Neural cell (in vitro differentiated cells): ENCODE measurements around the gene KRT82. TPM values are rescaled to one million over a fixed set of nuclear protein-coding genes. Genes with fewer than 3 reads are reported as not detected.

ENCODE experiments used
- H2AFZ ChIP-seq: fragments of 200-600, 300-800 bp; sonication (generic), shearing (Covaris generic); 2 replicates; pipeline ENCODE4 v1.6.0; 2014; ENCODE audit warnings: low read depth, mild to moderate bottlenecking, antibody characterized with exemption, low read length, moderate library complexity
- H3F3A ChIP-seq: fragments of 200-600 bp; shearing (Covaris generic); 2 replicates; pipeline ENCODE4 v1.6.1; 2016; ENCODE audit warnings: mild to moderate bottlenecking, moderate library complexity, mixed read lengths, antibody characterized with exemption, low read length; ENCODE audit not compliant: insufficient read depth, poor library complexity, severe bottlenecking
- H3K27ac ChIP-seq: fragments of 200-600, 300-800 bp; sonication (generic), shearing (Covaris generic); 2 replicates; pipeline ENCODE4 v1.5.1; 2014; ENCODE audit warnings: mild to moderate bottlenecking, low read length, moderate library complexity
- H3K27me3 ChIP-seq: fragments of 300-800, 200-600 bp; sonication (generic), shearing (Covaris generic); 2 replicates; pipeline ENCODE4 v1.6.0; 2014; ENCODE audit warnings: mild to moderate bottlenecking, low read depth, low read length, moderate library complexity; ENCODE audit not compliant: insufficient read depth
- H3K36me3 ChIP-seq: fragments of 300-800, 200-600 bp; sonication (generic), shearing (Covaris generic); 2 replicates; pipeline ENCODE4 v1.5.1; 2014; ENCODE audit warnings: mild to moderate bottlenecking, antibody characterized with exemption, low read length, moderate library complexity; ENCODE audit not compliant: insufficient read depth
- H3K4me2 ChIP-seq: fragments of 300-800, 200-600 bp; sonication (generic), shearing (Covaris generic); 2 replicates; pipeline ENCODE4 v1.6.0; 2014; ENCODE audit warnings: mild to moderate bottlenecking, low read length
- H3K4me3 ChIP-seq: fragments of 300-800, 200-600 bp; sonication (generic), shearing (Covaris generic); 2 replicates; pipeline ENCODE4 v1.5.1; 2014; ENCODE audit warnings: mild to moderate bottlenecking, low read length, moderate library complexity
- H3K79me2 ChIP-seq: fragments of 200-600 bp; shearing (Covaris generic); replicated peaks from 2 replicates; pipeline ENCODE4 v1.6.0; 2014; ENCODE audit warnings: mild to moderate bottlenecking, low read length, moderate library complexity; ENCODE audit not compliant: insufficient read depth
- H3K9ac ChIP-seq: fragments of 300-800, 200-600 bp; sonication (generic), shearing (Covaris generic); 2 replicates; pipeline ENCODE4 v1.6.1; 2016; ENCODE audit warnings: mild to moderate bottlenecking, low read length, mixed read lengths
- H3K9me2 ChIP-seq: fragments of 200-600 bp; shearing (Covaris generic); 2 replicates; pipeline ENCODE4 v1.6.1; 2016; ENCODE audit warnings: mild to moderate bottlenecking, low read length, mixed read lengths; ENCODE audit not compliant: insufficient read depth
- H3K9me3 ChIP-seq: fragments of 200-600, 300-800 bp; sonication (generic), shearing (Covaris generic); 2 replicates; pipeline ENCODE4 v1.6.1; 2016; ENCODE audit warnings: mild to moderate bottlenecking, mixed run types, low read length, moderate library complexity, mixed read lengths
- H4K20me1 ChIP-seq: fragments of 200-600 bp; shearing (Covaris generic); 2 replicates; pipeline ENCODE4 v1.6.1; 2016; ENCODE audit warnings: mild to moderate bottlenecking, mixed run types; ENCODE audit not compliant: insufficient read depth
- EP300 ChIP-seq: fragments of 450-650 bp; conservative IDR thresholded peaks from 2 replicates; pipeline ENCODE4 v1.6.1; 2014; ENCODE audit warnings: antibody characterized with exemption, mild to moderate bottlenecking, moderate library complexity; ENCODE audit not compliant: poor library complexity, severe bottlenecking
- EZH2 ChIP-seq: fragments of 200-600, 300-800 bp; shearing (Covaris generic), sonication (generic); IDR thresholded peaks from 2 replicates; pipeline ENCODE4 v1.6.1; 2014; ENCODE audit warnings: antibody characterized with exemption, low read length, borderline replicate concordance, mild to moderate bottlenecking; ENCODE audit not compliant: insufficient read depth, poor library complexity, severe bottlenecking
- MXI1 ChIP-seq: fragments of 450-650 bp; conservative IDR thresholded peaks from 2 replicates; pipeline ENCODE4 v1.6.1; 2014; ENCODE audit warnings: antibody characterized with exemption, mild to moderate bottlenecking; ENCODE audit not compliant: poor library complexity, severe bottlenecking
- POLR2AphosphoS5 ChIP-seq: IDR thresholded peaks from 2 replicates; pipeline ENCODE4 v1.6.1; 2012
- RAD21 ChIP-seq: fragments of 450-650 bp; conservative IDR thresholded peaks from 2 replicates; pipeline ENCODE4 v1.6.1; 2014; ENCODE audit warnings: antibody characterized with exemption, mild to moderate bottlenecking, moderate library complexity
- SMC3 ChIP-seq: fragments of 450-650 bp; conservative IDR thresholded peaks from 2 replicates; pipeline ENCODE4 v1.6.1; 2014; ENCODE audit warnings: antibody characterized with exemption, mild to moderate bottlenecking, moderate library complexity; ENCODE audit not compliant: poor library complexity
- TAF1 ChIP-seq: IDR thresholded peaks from 2 replicates; pipeline ENCODE4 v1.6.1; 2012; ENCODE audit warnings: low read depth
- polyA plus RNA-seq: library from polyadenylated mRNA; depleted of rRNA; stranded (reverse); fragments of >200 nt; gene quantifications from 2 replicates; pipeline ENCODE4 v1.2.3, GENCODE V29; 2014
- TF ChIP-seq, protein P1 (sequence below): fragments of 450-650 bp; IDR thresholded peaks from 2 replicates; pipeline ENCODE4 v1.5.1; 2014; ENCODE audit warnings: antibody characterized with exemption, mild to moderate bottlenecking, moderate library complexity; ENCODE audit not compliant: poor library complexity, severe bottlenecking
- TF ChIP-seq, protein P2 (sequence below): IDR thresholded peaks from 2 replicates; pipeline ENCODE4 v1.6.1; 2012; ENCODE audit warnings: borderline replicate concordance

Gene KRT82
- polyA plus RNA-seq, 1 donor from 2014 or later: not detected

DNA sequence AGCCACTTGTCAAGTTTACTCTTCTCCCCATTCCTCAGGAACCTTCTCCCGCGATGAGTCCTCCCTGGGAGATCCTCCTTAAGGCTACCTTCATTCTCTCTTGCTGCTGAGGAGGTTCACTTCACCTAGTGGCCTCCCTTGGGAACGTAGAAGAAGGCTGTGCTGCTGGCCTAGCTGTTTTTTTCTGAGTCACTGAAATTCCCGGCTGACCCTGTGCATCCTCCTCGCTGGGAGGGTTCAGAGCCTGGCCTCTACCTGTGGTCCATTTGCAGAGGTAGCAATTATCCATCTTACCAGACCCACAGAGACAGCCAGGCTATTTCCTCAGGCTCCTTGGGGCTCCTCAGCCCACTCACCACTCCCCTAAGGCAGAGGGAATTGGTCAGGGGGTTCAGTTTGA is 4.6 kb downstream of the KRT82 start:
- no peak overlapping the region for H3K4me3 ChIP-seq
- no peak overlapping the region for H3K27ac ChIP-seq
- H3K27me3 ChIP-seq: no peaks in the 10 kb centered on the region
- H3F3A ChIP-seq: no peaks in the 10 kb centered on the region
- H3K9me2 ChIP-seq: no peaks in the 10 kb centered on the region
- no peaks in the 10 kb centered on the region for H3K79me2 ChIP-seq
- no peaks in the 10 kb centered on the region for H4K20me1 ChIP-seq
- no peaks in the 10 kb centered on the region for H3K36me3 ChIP-seq
- no peak overlapping the region for H3K4me2 ChIP-seq
- TF ChIP-seq TAF1 (no peak), EZH2 (no peak), SMC3 (no peak), POLR2AphosphoS5 (no peak), EP300 (no peak), MXI1 (no peak), RAD21 (no peak)
- TF ChIP-seq, protein P1, sequence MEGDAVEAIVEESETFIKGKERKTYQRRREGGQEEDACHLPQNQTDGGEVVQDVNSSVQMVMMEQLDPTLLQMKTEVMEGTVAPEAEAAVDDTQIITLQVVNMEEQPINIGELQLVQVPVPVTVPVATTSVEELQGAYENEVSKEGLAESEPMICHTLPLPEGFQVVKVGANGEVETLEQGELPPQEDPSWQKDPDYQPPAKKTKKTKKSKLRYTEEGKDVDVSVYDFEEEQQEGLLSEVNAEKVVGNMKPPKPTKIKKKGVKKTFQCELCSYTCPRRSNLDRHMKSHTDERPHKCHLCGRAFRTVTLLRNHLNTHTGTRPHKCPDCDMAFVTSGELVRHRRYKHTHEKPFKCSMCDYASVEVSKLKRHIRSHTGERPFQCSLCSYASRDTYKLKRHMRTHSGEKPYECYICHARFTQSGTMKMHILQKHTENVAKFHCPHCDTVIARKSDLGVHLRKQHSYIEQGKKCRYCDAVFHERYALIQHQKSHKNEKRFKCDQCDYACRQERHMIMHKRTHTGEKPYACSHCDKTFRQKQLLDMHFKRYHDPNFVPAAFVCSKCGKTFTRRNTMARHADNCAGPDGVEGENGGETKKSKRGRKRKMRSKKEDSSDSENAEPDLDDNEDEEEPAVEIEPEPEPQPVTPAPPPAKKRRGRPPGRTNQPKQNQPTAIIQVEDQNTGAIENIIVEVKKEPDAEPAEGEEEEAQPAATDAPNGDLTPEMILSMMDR: no peak
- TF ChIP-seq, protein P2, sequence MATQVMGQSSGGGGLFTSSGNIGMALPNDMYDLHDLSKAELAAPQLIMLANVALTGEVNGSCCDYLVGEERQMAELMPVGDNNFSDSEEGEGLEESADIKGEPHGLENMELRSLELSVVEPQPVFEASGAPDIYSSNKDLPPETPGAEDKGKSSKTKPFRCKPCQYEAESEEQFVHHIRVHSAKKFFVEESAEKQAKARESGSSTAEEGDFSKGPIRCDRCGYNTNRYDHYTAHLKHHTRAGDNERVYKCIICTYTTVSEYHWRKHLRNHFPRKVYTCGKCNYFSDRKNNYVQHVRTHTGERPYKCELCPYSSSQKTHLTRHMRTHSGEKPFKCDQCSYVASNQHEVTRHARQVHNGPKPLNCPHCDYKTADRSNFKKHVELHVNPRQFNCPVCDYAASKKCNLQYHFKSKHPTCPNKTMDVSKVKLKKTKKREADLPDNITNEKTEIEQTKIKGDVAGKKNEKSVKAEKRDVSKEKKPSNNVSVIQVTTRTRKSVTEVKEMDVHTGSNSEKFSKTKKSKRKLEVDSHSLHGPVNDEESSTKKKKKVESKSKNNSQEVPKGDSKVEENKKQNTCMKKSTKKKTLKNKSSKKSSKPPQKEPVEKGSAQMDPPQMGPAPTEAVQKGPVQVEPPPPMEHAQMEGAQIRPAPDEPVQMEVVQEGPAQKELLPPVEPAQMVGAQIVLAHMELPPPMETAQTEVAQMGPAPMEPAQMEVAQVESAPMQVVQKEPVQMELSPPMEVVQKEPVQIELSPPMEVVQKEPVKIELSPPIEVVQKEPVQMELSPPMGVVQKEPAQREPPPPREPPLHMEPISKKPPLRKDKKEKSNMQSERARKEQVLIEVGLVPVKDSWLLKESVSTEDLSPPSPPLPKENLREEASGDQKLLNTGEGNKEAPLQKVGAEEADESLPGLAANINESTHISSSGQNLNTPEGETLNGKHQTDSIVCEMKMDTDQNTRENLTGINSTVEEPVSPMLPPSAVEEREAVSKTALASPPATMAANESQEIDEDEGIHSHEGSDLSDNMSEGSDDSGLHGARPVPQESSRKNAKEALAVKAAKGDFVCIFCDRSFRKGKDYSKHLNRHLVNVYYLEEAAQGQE: no peak
- no peak overlapping the region for H3K9ac ChIP-seq
- no peak overlapping the region for H2AFZ ChIP-seq
- H3K9me3 ChIP-seq: no peaks in the 10 kb centered on the region

DNA sequence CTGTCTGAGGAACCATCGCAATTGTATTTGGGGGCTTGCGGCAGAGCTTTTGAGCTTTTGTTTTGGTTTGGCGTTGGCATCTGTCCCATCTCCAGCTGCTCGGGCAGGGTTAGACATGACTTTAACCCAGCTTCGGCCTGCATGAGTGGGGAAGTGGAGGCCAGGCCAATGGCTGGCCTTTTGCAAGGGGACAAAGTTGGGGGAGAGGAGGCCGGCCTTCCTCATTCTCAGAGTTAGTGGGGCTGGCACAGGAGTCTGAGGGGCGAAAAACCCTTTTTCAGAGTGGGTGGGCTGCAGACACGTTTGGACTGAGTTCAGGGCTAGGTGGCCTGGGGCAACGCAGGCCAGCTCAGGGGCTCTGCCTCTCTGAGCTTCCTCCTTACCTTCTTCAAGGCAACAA is 5.2 kb downstream of the KRT82 start:
- H3K27ac ChIP-seq: no peak overlapping the region
- no peak overlapping the region for H3K9ac ChIP-seq
- H3K36me3 ChIP-seq: no peaks in the 10 kb centered on the region
- H3K4me3 ChIP-seq: no peak overlapping the region
- no peaks in the 10 kb centered on the region for H3F3A ChIP-seq
- H3K9me3 ChIP-seq: no peaks in the 10 kb centered on the region
- no peaks in the 10 kb centered on the region for H3K79me2 ChIP-seq
- H3K4me2 ChIP-seq: no peak overlapping the region
- H4K20me1 ChIP-seq: no peaks in the 10 kb centered on the region
- no peaks in the 10 kb centered on the region for H3K9me2 ChIP-seq
- TF ChIP-seq RAD21 (no peak), MXI1 (no peak), EP300 (no peak), SMC3 (no peak), EZH2 (no peak), TAF1 (no peak), POLR2AphosphoS5 (no peak)
- TF ChIP-seq, protein P1: no peak
- TF ChIP-seq, protein P2: no peak
- H3K27me3 ChIP-seq: no peaks in the 10 kb centered on the region
- no peak overlapping the region for H2AFZ ChIP-seq
